ENCODE results near the gene MMP19. TPM values are rescaled to one million over a fixed set of nuclear protein-coding genes. Genes with fewer than 3 reads are reported as not detected.

MMP19 gene
- polyA plus RNA-seq, 1 donor, result 2.7 TPM

GRCh38 chr12:55814257-55814656 lies 28.5 kb downstream of the MMP19 start:
- no peak for DNase-seq (ENCODE audit: low read depth)

DNA sequence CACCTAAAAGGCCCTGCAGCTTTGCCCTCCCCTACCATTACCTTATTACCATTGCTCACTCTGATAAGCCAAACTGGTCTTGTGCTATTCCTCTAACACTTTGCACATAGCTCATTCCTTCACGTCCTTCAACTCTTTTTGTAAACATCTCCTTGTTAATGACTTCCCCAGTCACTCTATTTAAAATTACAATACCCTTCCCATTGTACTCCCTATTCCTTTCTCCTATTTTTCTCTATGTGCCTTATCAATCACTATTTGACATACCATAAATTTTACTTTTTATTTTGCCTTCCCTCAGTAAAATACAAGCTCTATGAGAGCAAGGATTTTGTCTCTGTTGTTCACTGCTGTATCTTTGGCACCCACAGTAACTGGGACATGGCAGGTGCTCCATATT lies 30.6 kb downstream of the MMP19 start:
- no peak for DNase-seq (ENCODE audit: low read depth)

- no peak for DNase-seq (ENCODE audit: low read depth)
These were observed 33.5 kb downstream of the MMP19 start for GRCh38 chr12:55809274-55809673.

- DNase-seq (ENCODE audit: low read depth), result no peak
These were observed 35.8 kb downstream of the MMP19 start for GRCh38 chr12:55806982-55807381.

- no peak for DNase-seq (ENCODE audit: low read depth)
These were observed 45.2 kb downstream of the MMP19 start for GRCh38 chr12:55797550-55797949.

GRCh38 chr12:55797068-55797467 lies 45.7 kb downstream of the MMP19 start:
- DNase-seq (ENCODE audit: low read depth), result no peak

DNA sequence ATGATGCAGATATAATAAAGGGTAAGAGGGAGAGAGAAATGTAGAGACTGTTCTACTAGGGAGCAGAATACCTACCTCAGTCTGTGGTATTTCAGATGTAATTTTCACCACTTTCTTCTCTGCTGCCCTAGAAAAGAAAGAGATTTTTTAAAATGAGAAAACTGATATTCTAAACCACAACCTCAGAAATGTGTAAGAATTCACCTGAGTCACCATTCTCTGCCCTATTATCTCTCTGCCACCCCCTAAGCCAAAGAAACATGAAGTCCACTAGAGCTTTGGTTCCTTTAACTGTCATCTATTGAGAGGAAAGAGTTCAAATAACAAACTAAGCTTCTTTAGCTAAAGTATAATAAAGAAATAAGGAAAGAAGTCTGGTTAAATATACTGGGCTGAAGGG lies 46.8 kb downstream of the MMP19 start:
- DNase-seq (ENCODE audit: low read depth), result no peak

- no peak for DNase-seq (ENCODE audit: low read depth)
These were observed 52.8 kb downstream of the MMP19 start for GRCh38 chr12:55789893-55790292.

DNA sequence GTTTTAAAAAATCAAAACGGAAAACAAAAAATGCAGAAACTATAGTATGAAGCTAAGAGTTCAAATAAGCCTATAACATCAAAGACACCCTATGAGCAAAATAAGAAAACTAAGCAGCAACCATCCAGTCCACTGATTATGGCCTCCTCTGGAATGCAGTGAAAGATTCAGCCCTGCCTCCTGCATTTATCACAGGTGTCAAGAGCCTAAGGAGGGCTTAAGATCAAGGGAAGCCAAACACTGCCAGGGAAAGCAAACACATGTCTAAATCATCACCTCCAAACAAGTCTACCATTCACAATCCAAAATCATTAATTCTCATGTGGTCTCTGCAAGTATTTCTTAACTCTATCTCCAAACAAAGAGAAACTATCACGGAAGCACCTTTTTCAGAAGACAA lies 53.6 kb downstream of the MMP19 start:
- DNase-seq (ENCODE audit: low read depth), result no peak

DNA sequence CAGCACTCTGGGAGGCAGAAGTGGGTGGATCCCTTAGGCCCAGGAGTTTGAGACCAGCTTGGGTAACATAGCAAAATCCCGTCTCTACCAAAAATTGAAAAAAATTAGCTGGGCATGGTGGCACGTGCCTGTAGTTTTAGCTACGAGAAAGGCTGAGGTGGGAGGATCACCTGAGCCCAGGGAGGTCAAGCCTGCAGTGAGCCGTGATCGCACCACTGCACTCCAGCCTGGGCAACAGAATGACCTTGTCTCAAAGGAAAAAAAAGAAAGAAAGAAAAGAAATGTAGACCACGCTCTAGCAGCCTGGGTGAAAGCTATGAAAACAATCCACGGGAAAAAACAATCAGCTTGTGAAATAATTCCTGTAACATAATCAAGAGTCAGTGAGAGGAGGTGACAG lies 54.2 kb downstream of the MMP19 start:
- DNase-seq (ENCODE audit: low read depth), result no peak

Other genes with a start within 250 kb of the MMP19 start
- gene OR10P1, start 206.0 kb downstream of the MMP19 start, polyA plus RNA-seq (ENCODE audit: insufficient read length), result not detected
- gene ITGA7, start 135.0 kb downstream of the MMP19 start, polyA plus RNA-seq (ENCODE audit: insufficient read length), result 409 TPM
- gene BLOC1S1, start 126.9 kb downstream of the MMP19 start, polyA plus RNA-seq (ENCODE audit: insufficient read length), result 103 TPM
- gene RDH5, start 122.5 kb downstream of the MMP19 start, polyA plus RNA-seq (ENCODE audit: insufficient read length), result 31.3 TPM
- gene CD63, start 113.9 kb downstream of the MMP19 start, polyA plus RNA-seq (ENCODE audit: insufficient read length), result 770 TPM
- gene GDF11, start 99.8 kb downstream of the MMP19 start, polyA plus RNA-seq (ENCODE audit: insufficient read length), result 17.2 TPM
- gene SARNP, start 25.2 kb downstream of the MMP19 start, polyA plus RNA-seq (ENCODE audit: insufficient read length), result 68.8 TPM
- 15.9 TPM for gene ORMDL2, start 24.9 kb downstream of the MMP19 start, polyA plus RNA-seq (ENCODE audit: insufficient read length)
- gene DNAJC14, start 13.3 kb downstream of the MMP19 start, polyA plus RNA-seq (ENCODE audit: insufficient read length), result 20.6 TPM
- 17.9 TPM for gene PYM1, start 85.0 kb upstream of the MMP19 start, polyA plus RNA-seq (ENCODE audit: insufficient read length)
- 15.0 TPM for gene DGKA, start 88.2 kb upstream of the MMP19 start, polyA plus RNA-seq (ENCODE audit: insufficient read length)
- gene PMEL, start 123.1 kb upstream of the MMP19 start, polyA plus RNA-seq (ENCODE audit: insufficient read length), result 1.1 TPM
- 23.4 TPM for gene CDK2, start 123.9 kb upstream of the MMP19 start, polyA plus RNA-seq (ENCODE audit: insufficient read length)
- 129 TPM for gene RAB5B, start 131.1 kb upstream of the MMP19 start, polyA plus RNA-seq (ENCODE audit: insufficient read length)
- gene SUOX, start 154.3 kb upstream of the MMP19 start, polyA plus RNA-seq (ENCODE audit: insufficient read length), result 16.1 TPM
- gene IKZF4, start 178.1 kb upstream of the MMP19 start, polyA plus RNA-seq (ENCODE audit: insufficient read length), result 9.4 TPM
- gene RPS26, start 199.0 kb upstream of the MMP19 start, polyA plus RNA-seq (ENCODE audit: insufficient read length), result 69.7 TPM
- gene ERBB3, start 237.2 kb upstream of the MMP19 start, polyA plus RNA-seq (ENCODE audit: insufficient read length), result 187 TPM